Fibroblast of the aortic adventitia (primary cell): ENCODE results near the gene PTGDR2. TPM values are rescaled to one million over a fixed set of nuclear protein-coding genes. Genes with fewer than 3 reads are reported as not detected.
A peak's percentile ranks its signal among the peaks of the same experiment; 100 is the strongest.
"Not testable (repeated sequence)": the region's sequence is repeated elsewhere in the genome, so short reads cannot be mapped to it uniquely, and the experiment has no call there.

ENCODE experiments used
- DNase-seq: peaks from one replicate; pipeline ENCODE4 v3.0.0-alpha.2; 2010; ENCODE audit warnings: low read depth
- H3K4me3 ChIP-seq: 2 replicates; pipeline ENCODE4 v1.5.1; 2011; ENCODE audit warnings: low read depth, mild to moderate bottlenecking, control low read depth, low read length, moderate library complexity
- total RNA-seq: library from RNA; depleted of rRNA; stranded (reverse); fragments of >200 nt; gene quantifications from 2 replicates; pipeline ENCODE4 v1.2.3, GENCODE V29; 2012; ENCODE audit warnings: low replicate concordance
- TF ChIP-seq, protein P1 (sequence below): IDR thresholded peaks from 2 replicates; pipeline ENCODE4 v1.5.1; 2011; ENCODE audit warnings: mild to moderate bottlenecking, low read length, control low read depth, inconsistent platforms; ENCODE audit not compliant: insufficient read depth

Gene PTGDR2
- total RNA-seq, 1 donor, result not detected

DNA sequence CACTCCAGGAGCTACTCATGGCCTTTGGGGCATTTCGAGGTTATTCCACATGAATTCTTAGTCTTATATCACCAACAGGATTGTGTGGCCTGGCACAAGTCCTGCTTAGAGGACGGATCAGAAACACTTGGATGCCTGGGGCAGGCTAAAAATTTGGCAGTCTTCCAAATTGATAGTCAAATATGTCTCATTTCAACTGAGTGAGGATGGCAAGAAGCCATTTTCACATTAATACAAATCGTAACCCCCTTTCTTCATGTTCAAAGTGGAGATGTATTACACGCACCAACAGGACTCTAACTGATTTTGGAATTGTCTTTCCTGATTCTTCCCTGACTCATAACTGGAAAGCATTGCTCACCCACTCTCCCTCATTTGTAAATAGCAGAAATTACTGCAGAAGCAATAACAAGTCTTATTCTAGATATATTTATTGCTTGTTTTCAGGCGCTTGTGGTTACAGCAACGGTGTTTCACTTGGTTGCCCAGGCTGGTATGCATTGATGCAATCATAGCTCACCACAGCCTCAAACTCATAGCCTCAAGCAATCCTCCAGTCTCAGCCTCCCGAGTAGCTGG, 24.2 kb downstream of the PTGDR2 start:
- TF ChIP-seq, protein P1, sequence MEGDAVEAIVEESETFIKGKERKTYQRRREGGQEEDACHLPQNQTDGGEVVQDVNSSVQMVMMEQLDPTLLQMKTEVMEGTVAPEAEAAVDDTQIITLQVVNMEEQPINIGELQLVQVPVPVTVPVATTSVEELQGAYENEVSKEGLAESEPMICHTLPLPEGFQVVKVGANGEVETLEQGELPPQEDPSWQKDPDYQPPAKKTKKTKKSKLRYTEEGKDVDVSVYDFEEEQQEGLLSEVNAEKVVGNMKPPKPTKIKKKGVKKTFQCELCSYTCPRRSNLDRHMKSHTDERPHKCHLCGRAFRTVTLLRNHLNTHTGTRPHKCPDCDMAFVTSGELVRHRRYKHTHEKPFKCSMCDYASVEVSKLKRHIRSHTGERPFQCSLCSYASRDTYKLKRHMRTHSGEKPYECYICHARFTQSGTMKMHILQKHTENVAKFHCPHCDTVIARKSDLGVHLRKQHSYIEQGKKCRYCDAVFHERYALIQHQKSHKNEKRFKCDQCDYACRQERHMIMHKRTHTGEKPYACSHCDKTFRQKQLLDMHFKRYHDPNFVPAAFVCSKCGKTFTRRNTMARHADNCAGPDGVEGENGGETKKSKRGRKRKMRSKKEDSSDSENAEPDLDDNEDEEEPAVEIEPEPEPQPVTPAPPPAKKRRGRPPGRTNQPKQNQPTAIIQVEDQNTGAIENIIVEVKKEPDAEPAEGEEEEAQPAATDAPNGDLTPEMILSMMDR, result no peak
- peak; percentile 61 for DNase-seq
- no peak overlapping the region for H3K4me3 ChIP-seq

DNA sequence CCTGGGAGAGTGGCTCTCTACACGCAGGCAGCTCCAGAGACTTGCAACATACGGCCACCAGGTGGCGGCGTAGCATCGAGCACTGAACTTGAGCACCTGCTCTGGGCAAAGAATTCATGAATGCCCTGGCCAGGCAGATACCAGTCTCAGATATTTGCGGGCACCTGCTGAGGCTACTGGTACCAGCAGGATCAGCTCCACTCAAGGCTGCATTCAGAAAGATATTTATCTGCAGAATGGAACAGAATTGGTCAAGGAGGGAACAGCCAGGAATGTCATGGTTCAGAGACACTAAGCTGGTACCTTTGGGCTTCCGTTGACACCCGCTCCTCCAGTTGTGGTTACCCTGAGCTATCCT, 24.6 kb downstream of the PTGDR2 start:
- H3K4me3 ChIP-seq, result no peak overlapping the region
- TF ChIP-seq, protein P1, result peak; percentile 92
- DNase-seq, result peak; percentile 80

DNA sequence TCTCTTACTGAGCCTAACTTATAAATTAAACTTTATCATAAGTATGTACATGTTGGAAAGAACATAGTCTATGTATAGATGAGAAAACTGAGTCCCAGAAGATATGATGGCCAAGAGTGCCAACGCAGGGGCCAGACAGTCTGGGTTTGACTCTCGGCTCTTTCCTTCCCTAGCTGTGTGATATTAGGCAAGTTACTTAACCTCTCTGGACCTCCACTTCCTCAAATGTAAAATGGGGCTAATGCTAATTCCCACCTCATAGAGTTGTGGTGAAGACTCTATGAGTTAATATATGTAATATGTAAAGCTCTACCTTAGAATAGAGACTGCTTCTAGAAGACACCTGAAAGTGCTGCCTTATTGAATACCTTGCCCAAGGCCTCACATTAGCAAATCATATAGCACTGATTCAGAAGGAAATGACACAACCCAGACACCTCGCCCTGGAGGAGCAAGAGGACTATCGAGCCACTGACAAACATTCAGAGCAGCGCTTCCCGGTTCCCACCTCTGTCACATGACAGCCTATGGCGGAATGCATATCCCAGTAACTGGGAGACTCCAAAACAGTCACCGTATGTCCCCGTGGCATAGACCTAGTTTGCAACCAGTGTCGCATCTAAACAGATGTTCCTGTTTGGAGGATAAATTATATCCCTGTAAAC, 25.1 kb downstream of the PTGDR2 start:
- no peak overlapping the region for H3K4me3 ChIP-seq
- TF ChIP-seq, protein P1, result no peak
- DNase-seq, result no peak

DNA sequence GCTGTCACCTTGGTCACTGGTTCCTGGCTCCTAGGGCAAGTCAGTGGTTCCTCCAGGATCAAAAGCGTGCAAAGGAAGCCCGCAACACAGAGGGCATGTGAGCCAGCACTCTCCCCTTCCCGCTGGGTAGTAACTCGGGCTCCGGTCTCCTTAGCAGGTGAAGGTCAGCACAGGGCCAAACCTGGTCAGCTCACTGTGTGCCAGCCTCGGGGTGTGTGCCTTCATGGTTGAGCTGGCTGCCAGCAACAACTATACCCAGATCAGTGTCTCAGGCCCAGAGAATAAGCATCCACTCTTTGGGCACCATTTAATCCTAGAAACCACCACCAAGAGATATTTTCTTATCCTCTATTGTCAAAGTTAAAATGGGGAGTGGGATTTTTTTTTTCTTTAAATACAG, 30.0 kb downstream of the PTGDR2 start:
- H3K4me3 ChIP-seq, result no peak overlapping the region
- DNase-seq, result no peak
- TF ChIP-seq, protein P1, result no peak

DNA sequence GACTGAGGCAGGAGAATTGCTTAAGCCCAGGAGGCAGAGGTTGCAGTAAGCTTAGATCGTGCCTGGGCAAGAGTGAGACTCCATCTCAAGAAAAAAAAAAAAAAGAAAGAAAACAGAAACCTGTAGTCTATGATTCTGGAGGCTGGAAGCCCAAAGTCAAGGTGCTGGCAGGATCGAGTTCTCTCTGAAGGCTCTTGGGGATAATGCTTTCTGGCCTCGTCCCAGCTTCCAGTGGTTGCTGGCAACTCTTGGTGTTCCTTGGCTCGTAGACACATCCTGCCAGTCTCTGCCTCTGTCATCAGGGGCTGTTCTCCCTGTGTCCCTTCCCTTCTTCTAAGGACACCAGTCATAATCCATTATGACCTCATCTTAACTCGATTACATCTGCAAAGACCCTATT, 30.6 kb downstream of the PTGDR2 start:
- H3K4me3 ChIP-seq, result no peak overlapping the region
- DNase-seq, result no peak
- TF ChIP-seq, protein P1, result no peak

DNA sequence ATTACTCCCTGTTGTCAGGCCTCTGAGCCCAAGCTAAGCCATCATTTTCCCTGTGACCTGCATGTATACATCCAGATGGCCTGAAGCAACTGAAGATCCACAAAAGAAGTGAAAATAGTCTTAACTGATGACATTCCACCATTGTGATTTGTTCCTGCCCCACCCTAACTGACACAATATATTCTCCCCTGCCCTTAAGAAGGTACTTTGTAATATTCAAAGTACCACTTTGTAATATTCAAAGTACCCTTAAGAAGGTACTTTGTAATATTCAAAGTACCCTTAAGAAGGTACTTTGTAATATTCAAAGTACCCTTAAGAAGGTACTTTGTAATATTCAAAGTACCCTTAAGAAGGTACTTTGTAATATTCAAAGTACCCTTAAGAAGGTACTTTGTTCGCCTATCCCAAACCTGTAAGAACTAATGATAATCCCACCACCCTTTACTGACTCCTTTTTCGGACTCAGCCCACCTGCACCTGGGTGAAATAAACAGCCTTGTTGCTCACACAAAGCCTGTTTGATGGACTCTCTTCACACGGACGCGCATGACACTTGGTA, 31.9 kb downstream of the PTGDR2 start:
- DNase-seq, H3K4me3 ChIP-seq: not testable (repeated sequence)

DNA sequence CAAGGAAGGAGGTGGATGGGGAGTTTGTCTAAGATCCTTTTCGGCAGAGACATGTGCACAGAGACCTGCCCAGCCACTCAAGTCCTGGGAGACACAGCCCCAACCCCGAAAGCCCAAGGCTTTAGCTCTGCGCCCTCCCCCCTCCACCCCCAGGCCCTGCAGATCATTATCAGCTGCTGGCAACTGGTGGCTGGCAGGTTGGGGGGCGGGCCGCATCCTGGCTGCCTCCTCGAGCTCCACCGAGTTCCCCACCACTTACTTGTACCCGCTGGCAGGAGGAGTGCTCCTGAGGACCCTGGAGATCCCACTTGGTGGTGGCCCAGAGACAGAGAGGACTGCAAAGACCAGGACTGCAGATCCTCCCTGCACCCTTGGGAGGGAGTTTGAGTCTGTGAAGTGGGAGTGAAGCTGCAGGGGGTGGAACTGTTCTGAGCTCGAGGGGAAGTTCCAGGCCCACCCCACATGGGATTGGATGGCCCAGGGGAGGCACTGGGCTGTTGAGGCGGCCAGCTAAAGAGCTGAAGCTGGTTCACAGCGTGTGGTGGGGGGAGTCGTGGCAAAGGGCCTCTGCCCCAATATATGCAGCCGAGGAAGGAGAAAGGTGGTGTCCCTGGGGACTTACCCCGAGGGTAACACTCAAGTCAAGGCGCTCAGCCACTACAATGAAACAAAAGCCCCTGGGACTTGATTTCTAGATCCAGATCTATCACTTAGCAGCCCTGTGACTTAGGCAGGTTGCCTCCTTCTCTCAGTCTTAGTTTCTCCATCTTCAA, 33.7 kb downstream of the PTGDR2 start:
- H3K4me3 ChIP-seq, result no peak overlapping the region
- TF ChIP-seq, protein P1, result no peak
- DNase-seq, result no peak
